Measurements from ENCODE around the gene ASGR1. TPM values are rescaled to one million over a fixed set of nuclear protein-coding genes. Genes with fewer than 3 reads are reported as not detected.

ASGR1 gene
- total and polyA plus RNA-seq, 7 donors = 0.08 to 0.39 (median 0.23) TPM; not detected in 2

GRCh38 chr17:7222093-7222971 lies 43.2 kb upstream of the ASGR1 start:
- Histone ChIP-seq H3K9me3 (no peaks in the 10 kb centered on the region), H3K4me3 (peak overlapping the region; percentile 98), H3K4me1 (peaks cover 34% of the 10 kb centered on the region), H3K27ac (no peak overlapping the region), H3K36me3 (ENCODE audit: insufficient read depth in 1 of 2, low read depth in 1 of 2) (peaks cover 10 to 68% of the 10 kb centered on the region in 2 donors), H3K27me3 (ENCODE audit: insufficient read depth in 3 of 3, low read length in 2 of 3) (no peaks in the 10 kb centered on the region)
- ATAC-seq (no peak), DNase-seq (peak; percentile 14 to 23)
- no peak for TF ChIP-seq CTCF (IDR thresholded peaks at IDR 0.05)
- intact Hi-C loops (cut with DNase I) = no loop called here
- WGBS, 3 donors = 66 to 74% (median 68%) methylated on average over 15 of the region's 15 CpGs

- intact Hi-C loops (cut with DNase I) = loop anchor here in 1 of 2 donors (2.0 kb wide), 2 partner anchors 15 to 75 kb away; no protein-coding TSS in a partner anchor
- DNase-seq (peak; percentile 11 to 37), ATAC-seq (no peak)
- H3K4me3 ChIP-seq = peak overlapping the region; percentile 98
- H3K27ac ChIP-seq = peak overlapping the region; percentile 99
- no peak for TF ChIP-seq CTCF (IDR thresholded peaks at IDR 0.05)
- H3K36me3 ChIP-seq (ENCODE audit: insufficient read depth in 1 of 2, low read depth in 1 of 2) = peaks cover 5 to 60% of the 10 kb centered on the region in 2 donors
- no peaks in the 10 kb centered on the region for H3K9me3 ChIP-seq
- H3K4me1 ChIP-seq = peaks cover 34% of the 10 kb centered on the region
- WGBS, 3 donors = 49 to 52% (median 49%) methylated on average over 10 of the region's 10 CpGs
- H3K27me3 ChIP-seq (ENCODE audit: insufficient read depth in 3 of 3, low read length in 2 of 3) = no peaks in the 10 kb centered on the region
Observed at GRCh38 chr17:7221278-7222092, 42.3 kb upstream of the ASGR1 start.

GRCh38 chr17:7220593-7221277 lies 41.6 kb upstream of the ASGR1 start:
- intact Hi-C loops (cut with DNase I) = loop anchor here in 1 of 2 donors (2.0 kb wide), 2 partner anchors 16 to 76 kb away; no protein-coding TSS in a partner anchor
- Histone ChIP-seq H3K9me3 (no peaks in the 10 kb centered on the region), H3K27me3 (ENCODE audit: insufficient read depth in 3 of 3, low read length in 2 of 3) (no peaks in the 10 kb centered on the region), H3K27ac (peak overlapping the region; percentile 99), H3K4me3 (peak overlapping the region; percentile 98), H3K36me3 (ENCODE audit: insufficient read depth in 1 of 2, low read depth in 1 of 2) (peaks cover 4 to 52% of the 10 kb centered on the region in 2 donors), H3K4me1 (peaks cover 34% of the 10 kb centered on the region)
- DNase-seq = peak; percentile 65 to 78
- 13 to 24% (median 16%) methylated on average over 11 of the region's 11 CpGs for WGBS, 3 donors
- peak; percentile 34 to 58 (median 54) for ATAC-seq
- TF ChIP-seq CTCF (IDR thresholded peaks at IDR 0.05) = peak; percentile 52

GRCh38 chr17:7219812-7220592 lies 40.8 kb upstream of the ASGR1 start, which contains the start of the genes ACADVL and DLG4:
TSS of gene ACADVL (plus strand) at chr17:7219938. CDS start at chr17:7219985, 47 bp downstream.
TSS of gene DLG4 (minus strand) at chr17:7219836.
- H3K27me3 ChIP-seq (ENCODE audit: insufficient read depth in 3 of 3, low read length in 2 of 3) = no peaks in the 10 kb centered on the region
- TF ChIP-seq CTCF (IDR thresholded peaks at IDR 0.05) = no peak
- H3K27ac ChIP-seq = peak within 1 kb of the TSS; percentile 99
- H3K36me3 ChIP-seq (ENCODE audit: insufficient read depth in 1 of 2, low read depth in 1 of 2) = peaks cover 2 to 45% of the 10 kb centered on the region in 2 donors
- ATAC-seq (peak; percentile 86 to 88 (median 86)), DNase-seq (peak; percentile 97)
- H3K9me3 ChIP-seq = no peaks in the 10 kb centered on the region
- H3K4me1 ChIP-seq = peaks cover 34% of the 10 kb centered on the region
- WGBS, 3 donors = 0 to 1% (median 0%) methylated on average over 44 to 63 of the region's 63 CpGs
- intact Hi-C loops (cut with DNase I) = loop anchor here in 1 of 2 donors (2.0 kb wide), 2 partner anchors 17 to 77 kb away; no protein-coding TSS in a partner anchor
- H3K4me3 ChIP-seq = peak within 1 kb of the TSS; percentile 98
